PC-3 (cell line): Measurements from ENCODE around the gene CHRNA4.

Source experiments
- CTCF ChIP-seq: fragments of 300-600 bp; sonication (generic); conservative IDR thresholded peaks from 2 replicates; pipeline ENCODE4 v1.5.1; 2017; ENCODE audit warnings: antibody characterized with exemption, low read depth, mild to moderate bottlenecking, low read length
- EZH2 ChIP-seq: fragments of 300-600 bp; sonication (generic); IDR thresholded peaks from one replicate; pipeline ENCODE4 v1.6.1; 2017; ENCODE audit warnings: antibody characterized with exemption, mild to moderate bottlenecking, low read length; ENCODE audit not compliant: unreplicated experiment
- EZH2phosphoT487 ChIP-seq: fragments of 300-600 bp; sonication (generic); IDR thresholded peaks from 2 replicates; pipeline ENCODE4 v1.6.1; 2018; ENCODE audit warnings: mild to moderate bottlenecking, antibody characterized with exemption, low read length, borderline replicate concordance

GRCh38 chr20:63369024-63369530, 7.9 kb upstream of the CHRNA4 start:
- TF ChIP-seq CTCF = no peak
- no peak for TF ChIP-seq EZH2phosphoT487
- no peak for TF ChIP-seq EZH2
